Spleen (tissue), 7 donors: ENCODE data around the gene FSCN2.

Experiments used
- POLR2A ChIP-seq, 3 donors: fragments of 450-650 bp; IDR thresholded peaks; one replicate each; pipeline ENCODE4 v1.5.1; 2017; ENCODE audit warnings: antibody characterized with exemption in 3 of 3, mild to moderate bottlenecking in 1 of 3
- POLR2AphosphoS5 ChIP-seq, 3 donors: sonication (generic); formaldehyde crosslinking; IDR thresholded peaks; one replicate each; pipeline ENCODE4 v1.5.1; 2017; ENCODE audit warnings: antibody characterized with exemption in 3 of 3
- TF ChIP-seq, protein P1 (sequence below), 11 experiments: fragments of 200-600 bp in 7 of 11; fragments of 450-650 bp in 4 of 11; sonication (generic) in 4 of 11; IDR thresholded peaks in 8 of 11; conservative IDR thresholded peaks in 3 of 11; 1 replicate in 7 of 11; 2 replicates in 4 of 11; pipeline versions ENCODE4 v1.4.0 to v1.8.0; 2016 to 2021; ENCODE audit warnings: antibody characterized with exemption in 11 of 11, inconsistent platforms in 4 of 11, mild to moderate bottlenecking in 1 of 11
- donor health status: DM: no; HTN: no; CAD: no; lungs with moderate emphysema.
- donor health status: DM: no; HTN: no; CAD: no.
- donor health status: DM: no; HTN: no; CAD: no.

DNA sequence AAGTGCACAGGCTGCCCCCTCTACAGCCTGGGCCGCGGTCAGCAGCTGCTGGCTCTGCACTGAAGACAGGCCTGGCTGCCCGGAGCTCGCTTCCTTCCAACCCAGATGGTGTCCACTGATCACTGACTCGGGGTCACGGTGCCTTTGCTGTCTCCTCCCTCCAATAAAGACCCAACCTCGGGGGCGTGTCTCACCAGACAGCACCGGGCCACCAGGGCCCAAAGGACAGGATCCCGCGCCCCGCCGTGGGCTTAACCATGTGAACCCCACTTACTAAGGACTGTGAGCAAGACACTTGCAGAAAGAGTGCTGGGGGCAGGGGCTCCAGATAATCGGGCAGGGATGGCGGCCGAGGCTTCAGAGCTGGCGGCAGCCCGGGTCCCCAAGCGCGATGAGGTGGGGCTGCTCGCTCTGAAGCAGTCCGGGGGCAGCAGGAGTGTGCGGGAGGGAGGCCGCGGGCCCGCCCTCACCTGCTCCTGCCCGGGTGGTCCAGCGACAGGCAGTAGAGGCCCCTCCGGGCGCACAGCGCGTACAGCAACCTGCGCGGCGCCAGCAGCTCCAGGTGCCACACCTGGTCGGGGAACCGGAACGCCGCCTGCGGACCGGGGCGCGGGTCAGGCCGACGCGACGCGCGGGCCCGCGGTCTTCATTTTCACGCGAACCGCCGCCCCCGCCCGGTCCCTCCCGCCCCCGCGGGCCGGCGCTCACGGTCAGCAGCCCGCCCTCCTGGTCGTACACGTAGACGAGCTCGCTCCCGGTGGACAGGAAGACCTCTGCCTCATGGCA, 23.5 kb downstream of the FSCN2 start:
- TF ChIP-seq, protein P1, sequence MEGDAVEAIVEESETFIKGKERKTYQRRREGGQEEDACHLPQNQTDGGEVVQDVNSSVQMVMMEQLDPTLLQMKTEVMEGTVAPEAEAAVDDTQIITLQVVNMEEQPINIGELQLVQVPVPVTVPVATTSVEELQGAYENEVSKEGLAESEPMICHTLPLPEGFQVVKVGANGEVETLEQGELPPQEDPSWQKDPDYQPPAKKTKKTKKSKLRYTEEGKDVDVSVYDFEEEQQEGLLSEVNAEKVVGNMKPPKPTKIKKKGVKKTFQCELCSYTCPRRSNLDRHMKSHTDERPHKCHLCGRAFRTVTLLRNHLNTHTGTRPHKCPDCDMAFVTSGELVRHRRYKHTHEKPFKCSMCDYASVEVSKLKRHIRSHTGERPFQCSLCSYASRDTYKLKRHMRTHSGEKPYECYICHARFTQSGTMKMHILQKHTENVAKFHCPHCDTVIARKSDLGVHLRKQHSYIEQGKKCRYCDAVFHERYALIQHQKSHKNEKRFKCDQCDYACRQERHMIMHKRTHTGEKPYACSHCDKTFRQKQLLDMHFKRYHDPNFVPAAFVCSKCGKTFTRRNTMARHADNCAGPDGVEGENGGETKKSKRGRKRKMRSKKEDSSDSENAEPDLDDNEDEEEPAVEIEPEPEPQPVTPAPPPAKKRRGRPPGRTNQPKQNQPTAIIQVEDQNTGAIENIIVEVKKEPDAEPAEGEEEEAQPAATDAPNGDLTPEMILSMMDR (IDR thresholded peaks at IDR 0.05 in 8 of 11, conservative IDR thresholded peaks at IDR 0.05 in 3 of 11) = no peak
- peak; percentile 42 to 78 (median 77) for TF ChIP-seq POLR2AphosphoS5 (IDR thresholded peaks at IDR 0.05)
- TF ChIP-seq POLR2A (IDR thresholded peaks at IDR 0.05) = no peak
